ENCODE measurements around the gene LIN9.

DNA sequence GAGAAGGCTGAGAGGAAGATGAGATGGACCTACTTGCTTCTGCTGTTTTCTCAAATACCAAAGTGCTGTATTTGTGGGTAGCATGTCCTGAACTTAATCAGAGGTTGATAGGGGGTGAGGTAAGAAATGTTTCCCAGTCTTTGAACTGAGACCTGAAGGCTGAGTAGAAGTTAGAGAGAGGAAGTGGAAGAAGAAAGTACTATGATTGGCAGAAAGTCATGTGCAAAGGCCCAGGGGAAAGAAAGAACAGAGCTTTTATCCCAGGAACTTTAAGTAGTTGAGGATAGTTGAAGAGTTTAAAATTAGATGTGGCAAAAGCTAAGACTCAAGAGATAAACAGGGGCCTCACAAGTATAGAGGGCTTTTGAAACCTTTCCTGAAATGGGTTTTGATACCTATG lies 15.5 kb upstream of the LIN9 start:
- TF ChIP-seq POLR2AphosphoS5 (IDR thresholded peaks at IDR 0.05; ENCODE audit: low read depth) (no peak), EZH2 (IDR thresholded peaks at IDR 0.05; ENCODE audit: low read depth, unreplicated experiment) (no peak), CTCF (conservative IDR thresholded peaks at IDR 0.05; ENCODE audit: low read depth in 2 of 2) (no peak), REST (IDR thresholded peaks at IDR 0.05; ENCODE audit: unreplicated experiment) (no peak), CREB1 (CRISPR knock-in tag; IDR thresholded peaks at IDR 0.05; ENCODE audit: low read depth) (no peak), EZH2phosphoT487 (IDR thresholded peaks at IDR 0.05; ENCODE audit: unreplicated experiment) (no peak), ZNF331 (CRISPR knock-in tag; IDR thresholded peaks at IDR 0.05; ENCODE audit: low read depth) (no peak), STAT1 (IDR thresholded peaks at IDR 0.05; ENCODE audit: unreplicated experiment) (no peak), NANOG (IDR thresholded peaks at IDR 0.05; ENCODE audit: borderline replicate concordance) (no peak)
- TF ChIP-seq, protein P1, sequence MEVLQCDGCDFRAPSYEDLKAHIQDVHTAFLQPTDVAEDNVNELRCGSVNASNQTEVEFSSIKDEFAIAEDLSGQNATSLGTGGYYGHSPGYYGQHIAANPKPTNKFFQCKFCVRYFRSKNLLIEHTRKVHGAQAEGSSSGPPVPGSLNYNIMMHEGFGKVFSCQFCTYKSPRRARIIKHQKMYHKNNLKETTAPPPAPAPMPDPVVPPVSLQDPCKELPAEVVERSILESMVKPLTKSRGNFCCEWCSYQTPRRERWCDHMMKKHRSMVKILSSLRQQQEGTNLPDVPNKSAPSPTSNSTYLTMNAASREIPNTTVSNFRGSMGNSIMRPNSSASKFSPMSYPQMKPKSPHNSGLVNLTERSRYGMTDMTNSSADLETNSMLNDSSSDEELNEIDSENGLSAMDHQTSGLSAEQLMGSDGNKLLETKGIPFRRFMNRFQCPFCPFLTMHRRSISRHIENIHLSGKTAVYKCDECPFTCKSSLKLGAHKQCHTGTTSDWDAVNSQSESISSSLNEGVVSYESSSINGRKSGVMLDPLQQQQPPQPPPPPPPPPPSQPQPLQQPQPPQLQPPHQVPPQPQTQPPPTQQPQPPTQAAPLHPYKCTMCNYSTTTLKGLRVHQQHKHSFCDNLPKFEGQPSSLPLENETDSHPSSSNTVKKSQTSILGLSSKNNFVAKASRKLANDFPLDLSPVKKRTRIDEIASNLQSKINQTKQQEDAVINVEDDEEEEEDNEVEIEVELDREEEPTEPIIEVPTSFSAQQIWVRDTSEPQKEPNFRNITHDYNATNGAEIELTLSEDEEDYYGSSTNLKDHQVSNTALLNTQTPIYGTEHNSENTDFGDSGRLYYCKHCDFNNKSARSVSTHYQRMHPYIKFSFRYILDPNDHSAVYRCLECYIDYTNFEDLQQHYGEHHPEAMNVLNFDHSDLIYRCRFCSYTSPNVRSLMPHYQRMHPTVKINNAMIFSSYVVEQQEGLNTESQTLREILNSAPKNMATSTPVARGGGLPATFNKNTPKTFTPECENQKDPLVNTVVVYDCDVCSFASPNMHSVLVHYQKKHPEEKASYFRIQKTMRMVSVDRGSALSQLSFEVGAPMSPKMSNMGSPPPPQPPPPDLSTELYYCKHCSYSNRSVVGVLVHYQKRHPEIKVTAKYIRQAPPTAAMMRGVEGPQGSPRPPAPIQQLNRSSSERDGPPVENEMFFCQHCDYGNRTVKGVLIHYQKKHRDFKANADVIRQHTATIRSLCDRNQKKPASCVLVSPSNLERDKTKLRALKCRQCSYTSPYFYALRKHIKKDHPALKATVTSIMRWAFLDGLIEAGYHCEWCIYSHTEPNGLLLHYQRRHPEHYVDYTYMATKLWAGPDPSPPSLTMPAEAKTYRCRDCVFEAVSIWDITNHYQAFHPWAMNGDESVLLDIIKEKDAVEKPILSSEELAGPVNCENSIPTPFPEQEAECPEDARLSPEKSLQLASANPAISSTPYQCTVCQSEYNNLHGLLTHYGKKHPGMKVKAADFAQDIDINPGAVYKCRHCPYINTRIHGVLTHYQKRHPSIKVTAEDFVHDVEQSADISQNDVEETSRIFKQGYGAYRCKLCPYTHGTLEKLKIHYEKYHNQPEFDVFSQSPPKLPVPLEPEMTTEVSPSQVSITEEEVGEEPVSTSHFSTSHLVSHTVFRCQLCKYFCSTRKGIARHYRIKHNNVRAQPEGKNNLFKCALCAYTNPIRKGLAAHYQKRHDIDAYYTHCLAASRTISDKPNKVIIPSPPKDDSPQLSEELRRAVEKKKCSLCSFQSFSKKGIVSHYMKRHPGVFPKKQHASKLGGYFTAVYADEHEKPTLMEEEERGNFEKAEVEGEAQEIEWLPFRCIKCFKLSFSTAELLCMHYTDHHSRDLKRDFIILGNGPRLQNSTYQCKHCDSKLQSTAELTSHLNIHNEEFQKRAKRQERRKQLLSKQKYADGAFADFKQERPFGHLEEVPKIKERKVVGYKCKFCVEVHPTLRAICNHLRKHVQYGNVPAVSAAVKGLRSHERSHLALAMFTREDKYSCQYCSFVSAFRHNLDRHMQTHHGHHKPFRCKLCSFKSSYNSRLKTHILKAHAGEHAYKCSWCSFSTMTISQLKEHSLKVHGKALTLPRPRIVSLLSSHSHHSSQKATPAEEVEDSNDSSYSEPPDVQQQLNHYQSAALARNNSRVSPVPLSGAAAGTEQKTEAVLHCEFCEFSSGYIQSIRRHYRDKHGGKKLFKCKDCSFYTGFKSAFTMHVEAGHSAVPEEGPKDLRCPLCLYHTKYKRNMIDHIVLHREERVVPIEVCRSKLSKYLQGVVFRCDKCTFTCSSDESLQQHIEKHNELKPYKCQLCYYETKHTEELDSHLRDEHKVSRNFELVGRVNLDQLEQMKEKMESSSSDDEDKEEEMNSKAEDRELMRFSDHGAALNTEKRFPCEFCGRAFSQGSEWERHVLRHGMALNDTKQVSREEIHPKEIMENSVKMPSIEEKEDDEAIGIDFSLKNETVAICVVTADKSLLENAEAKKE (CRISPR knock-in tag; IDR thresholded peaks at IDR 0.05): no peak

Data from GM23338 (cell line).